ENCODE measurements around the gene LRRC61. TPM values are rescaled to one million over a fixed set of nuclear protein-coding genes. Genes with fewer than 3 reads are reported as not detected.
A peak's percentile ranks its signal among the peaks of the same experiment; 100 is the strongest.
"Not testable (repeated sequence)": the region's sequence is repeated elsewhere in the genome, so short reads cannot be mapped to it uniquely, and the experiment has no call there.

LRRC61 gene, protein sequence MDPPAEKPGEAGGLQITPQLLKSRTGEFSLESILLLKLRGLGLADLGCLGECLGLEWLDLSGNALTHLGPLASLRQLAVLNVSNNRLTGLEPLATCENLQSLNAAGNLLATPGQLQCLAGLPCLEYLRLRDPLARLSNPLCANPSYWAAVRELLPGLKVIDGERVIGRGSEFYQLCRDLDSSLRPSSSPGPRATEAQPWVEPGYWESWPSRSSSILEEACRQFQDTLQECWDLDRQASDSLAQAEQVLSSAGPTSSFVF
- total RNA-seq: 10 to 100 TPM; 26.1 to 27.1 TPM

DNA sequence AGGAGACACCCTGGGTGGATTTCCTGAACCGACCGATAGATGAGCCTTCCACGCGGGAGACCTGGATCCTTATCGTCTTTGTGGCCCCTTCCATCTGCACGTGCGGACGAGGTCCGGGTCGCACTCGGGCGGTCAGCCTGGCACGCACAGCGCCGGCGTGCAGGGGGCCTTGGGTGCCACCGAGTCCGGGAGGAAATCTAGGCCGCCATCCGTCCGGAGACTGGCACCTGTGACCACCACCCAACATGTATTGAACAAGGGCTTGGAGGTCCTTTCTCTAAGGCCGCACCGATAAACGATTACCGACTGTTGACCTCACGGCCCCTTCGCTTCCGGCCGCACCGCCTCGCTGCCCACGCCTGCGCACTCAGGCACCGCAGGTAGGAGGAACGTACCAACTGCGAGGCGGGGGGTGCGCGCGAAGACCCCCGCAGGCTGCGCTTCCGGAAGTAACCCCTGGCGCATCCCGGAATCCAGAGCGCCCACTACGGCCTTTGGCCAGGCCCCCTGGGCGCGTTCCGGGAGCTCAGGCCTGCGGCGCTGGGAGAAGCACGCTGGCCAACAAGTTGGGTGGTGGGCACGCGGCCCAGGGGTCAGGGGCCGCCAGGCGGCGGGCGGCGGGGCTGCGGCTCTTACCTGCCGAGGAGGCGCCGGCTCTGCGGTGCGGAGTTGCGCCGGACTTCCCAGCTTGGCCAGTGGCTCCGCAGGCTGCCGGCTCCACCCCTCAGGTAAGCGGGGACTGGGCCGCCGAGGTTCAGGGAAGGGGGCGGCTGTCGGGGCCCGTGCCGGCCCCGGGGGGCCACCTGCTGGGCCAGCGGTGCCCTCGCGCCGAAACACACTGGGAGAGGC, at the start of gene LRRC61, which contains the start of gene ACTR3C:
Gene LRRC61 (plus strand): TSS at position 523 of the 849 bp plus-strand sequence. CDS start 13,507 bp downstream, outside the sequence.
Gene ACTR3C (minus strand): TSS at position 713 of the 849 bp plus-strand sequence. CDS start 28,249 bp downstream, outside the sequence.
- peak within 1 kb of the TSS; percentile 97 for H3K4me3 Mint-ChIP-seq
- ChIA-PET POLR2A (interaction anchor here (1.0 to 1.8 kb wide), 6 partner anchors 15 to 124 kb away, joined by 3 to 4 read pairs (median 4); partner anchors contain the start of gene REPIN1), CTCF (no interaction called here)
- DNase-seq: peak; percentile 79
- intact Hi-C loops (cut with micrococcal nuclease): loop anchor here (1.0 to 5.0 kb wide), 9 partner anchors 34 to 451 kb away; partner anchors contain the start of genes ATP6V0E2, GIMAP7 and REPIN1
- peak within 1 kb of the TSS; percentile 100 for H3K27ac Mint-ChIP-seq
- no peaks in the 10 kb centered on the region for H3K9me3 Mint-ChIP-seq
- H3K4me1 Mint-ChIP-seq (ENCODE audit: low read depth): peaks cover 59% of the 10 kb centered on the region
- peaks cover 50% of the 10 kb centered on the region for H3K36me3 Mint-ChIP-seq
- H3K27me3 Mint-ChIP-seq: no peaks in the 10 kb centered on the region

DNA sequence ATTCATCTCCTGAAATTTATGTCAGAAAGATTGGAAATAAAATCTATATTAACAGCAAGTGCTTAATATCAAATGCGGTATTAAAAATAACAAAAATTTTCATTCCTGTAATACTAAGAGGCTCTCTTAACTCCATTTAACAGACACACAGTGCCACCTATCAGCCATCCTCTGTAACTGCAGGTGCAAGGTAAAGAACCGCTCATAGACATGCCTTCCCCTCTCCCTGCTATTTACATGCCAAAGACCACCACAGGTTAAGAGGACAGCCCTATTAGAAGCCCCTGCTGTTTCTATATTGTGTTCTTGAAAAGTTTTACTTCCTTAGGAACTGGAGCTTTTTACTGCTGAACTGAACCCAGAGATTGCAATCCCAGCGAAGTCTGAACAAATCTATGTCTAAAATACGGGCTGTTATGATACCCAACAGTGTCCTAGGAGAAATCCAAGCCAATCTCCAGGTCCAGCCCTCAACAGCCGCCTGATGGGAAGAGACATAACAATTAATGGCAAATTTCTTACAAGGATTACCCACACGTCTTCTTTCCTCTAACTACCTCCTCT, 46.9 kb upstream of the LRRC61 start:
- POLR2A ChIA-PET; H3K4me1 Mint-ChIP-seq (ENCODE audit: low read depth); H3K9me3 Mint-ChIP-seq; H3K27me3 Mint-ChIP-seq; CTCF ChIA-PET; H3K4me3 Mint-ChIP-seq; H3K36me3 Mint-ChIP-seq; H3K27ac Mint-ChIP-seq: not testable (repeated sequence)
- intact Hi-C loops (cut with micrococcal nuclease): loop anchor here (5.0 to 10.0 kb wide), 2 partner anchors 224 to 391 kb away; no protein-coding TSS in a partner anchor
- peak; percentile 40 for DNase-seq

DNA sequence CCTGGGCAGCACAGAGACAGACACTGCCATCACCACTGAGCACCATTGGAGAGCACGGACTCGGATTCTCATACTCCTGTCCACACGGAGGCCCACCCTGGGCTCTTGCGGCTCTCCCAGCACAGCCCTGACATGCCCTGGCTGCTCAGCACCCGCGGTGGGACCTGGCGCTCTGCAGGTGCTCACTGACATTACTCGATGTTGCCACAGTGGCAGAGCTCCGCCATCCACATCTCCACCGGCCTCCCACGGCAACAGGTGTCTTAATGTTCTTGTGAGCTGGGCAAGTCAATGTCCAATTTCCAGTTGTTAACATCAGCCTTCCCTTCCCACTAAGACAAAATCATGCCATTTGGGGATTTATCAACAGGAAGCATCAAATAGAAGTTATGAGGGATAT, 44.8 kb upstream of the LRRC61 start:
- H3K9me3 Mint-ChIP-seq; H3K27ac Mint-ChIP-seq; H3K4me1 Mint-ChIP-seq (ENCODE audit: low read depth); H3K27me3 Mint-ChIP-seq; H3K36me3 Mint-ChIP-seq; H3K4me3 Mint-ChIP-seq; CTCF ChIA-PET; POLR2A ChIA-PET; DNase-seq: not testable (repeated sequence)
- intact Hi-C loops (cut with micrococcal nuclease): loop anchor here (5.0 to 10.0 kb wide), 2 partner anchors 226 to 394 kb away; no protein-coding TSS in a partner anchor

DNA sequence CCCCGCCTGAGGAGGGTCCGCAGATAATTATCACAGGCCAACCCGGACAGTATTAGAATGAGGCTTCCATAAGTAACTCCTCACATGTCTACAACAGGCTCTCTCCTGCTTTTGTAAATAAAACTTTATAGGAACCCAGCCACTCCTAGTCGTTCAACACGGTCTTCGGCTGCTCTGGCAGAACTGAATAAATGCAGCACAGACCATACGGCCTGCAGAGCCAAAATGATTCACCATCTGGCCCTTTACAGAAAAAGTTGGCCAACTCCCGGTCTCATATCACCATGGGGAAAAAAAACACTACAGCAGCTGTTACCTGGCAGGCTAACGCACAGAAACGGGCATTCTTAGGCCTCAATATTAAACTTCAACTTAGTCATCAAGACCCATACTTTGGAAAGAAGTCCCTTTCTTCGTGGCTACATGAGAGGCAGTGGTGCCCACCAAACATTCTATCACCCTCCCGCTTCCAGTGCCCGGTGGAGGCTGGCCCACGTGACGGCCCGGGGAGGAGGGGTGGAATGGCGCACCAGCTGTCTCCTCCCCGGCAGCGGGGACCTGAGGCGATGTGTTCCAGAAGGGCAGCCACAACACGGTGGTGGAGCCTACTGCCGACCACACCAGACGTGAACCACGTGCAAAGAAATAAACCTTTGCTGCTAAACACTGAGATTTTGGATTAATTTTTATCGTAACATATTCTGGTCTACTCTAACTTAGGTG, 41.3 kb upstream of the LRRC61 start:
- intact Hi-C loops (cut with micrococcal nuclease); POLR2A ChIA-PET; H3K36me3 Mint-ChIP-seq; H3K4me3 Mint-ChIP-seq; CTCF ChIA-PET; H3K27ac Mint-ChIP-seq; H3K4me1 Mint-ChIP-seq (ENCODE audit: low read depth); DNase-seq; H3K9me3 Mint-ChIP-seq; H3K27me3 Mint-ChIP-seq: not testable (repeated sequence)

DNA sequence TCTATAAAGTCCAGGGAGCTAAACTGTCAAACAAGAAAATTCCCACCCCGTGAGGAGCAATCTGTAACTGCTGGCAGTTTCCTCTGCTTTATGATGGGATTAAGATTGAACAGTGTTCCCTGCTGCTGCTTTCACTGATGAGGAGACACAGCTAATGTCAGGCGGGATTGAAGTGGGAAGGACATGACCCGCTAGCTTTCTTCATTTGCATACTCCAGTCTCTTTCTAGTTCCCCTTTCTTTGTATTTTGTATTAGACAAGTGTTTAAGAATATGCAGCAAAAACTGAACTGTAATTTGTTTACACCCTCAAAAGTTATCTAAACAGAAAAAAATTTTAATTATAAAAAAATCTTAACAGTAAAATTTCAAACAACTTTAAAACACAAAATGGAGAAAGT, 40.0 kb upstream of the LRRC61 start:
- H3K4me1 Mint-ChIP-seq (ENCODE audit: low read depth); H3K27ac Mint-ChIP-seq; CTCF ChIA-PET; DNase-seq; H3K27me3 Mint-ChIP-seq; intact Hi-C loops (cut with micrococcal nuclease); H3K4me3 Mint-ChIP-seq; H3K9me3 Mint-ChIP-seq; POLR2A ChIA-PET; H3K36me3 Mint-ChIP-seq: not testable (repeated sequence)

DNA sequence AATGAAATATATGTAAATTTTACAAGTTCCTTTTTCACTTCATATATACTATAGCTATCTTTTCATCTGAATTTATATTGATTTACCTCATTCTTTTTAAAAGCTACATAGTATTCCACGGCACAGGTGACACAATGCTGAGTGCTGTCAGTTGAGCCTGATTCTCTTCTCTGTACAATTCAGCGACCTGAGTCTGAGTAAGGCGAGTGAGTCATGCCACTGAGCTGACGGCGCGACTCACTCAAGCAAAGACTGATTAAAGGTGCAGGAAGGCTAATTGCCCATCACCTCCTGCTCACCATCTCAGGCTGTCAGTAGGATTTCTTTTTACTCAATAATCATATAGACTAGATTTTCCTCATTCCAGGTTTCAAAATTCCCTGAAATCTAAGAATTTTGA, 39.5 kb upstream of the LRRC61 start:
- H3K27me3 Mint-ChIP-seq; POLR2A ChIA-PET; H3K4me3 Mint-ChIP-seq; H3K9me3 Mint-ChIP-seq; H3K36me3 Mint-ChIP-seq; DNase-seq; CTCF ChIA-PET; intact Hi-C loops (cut with micrococcal nuclease); H3K4me1 Mint-ChIP-seq (ENCODE audit: low read depth); H3K27ac Mint-ChIP-seq: not testable (repeated sequence)

DNA sequence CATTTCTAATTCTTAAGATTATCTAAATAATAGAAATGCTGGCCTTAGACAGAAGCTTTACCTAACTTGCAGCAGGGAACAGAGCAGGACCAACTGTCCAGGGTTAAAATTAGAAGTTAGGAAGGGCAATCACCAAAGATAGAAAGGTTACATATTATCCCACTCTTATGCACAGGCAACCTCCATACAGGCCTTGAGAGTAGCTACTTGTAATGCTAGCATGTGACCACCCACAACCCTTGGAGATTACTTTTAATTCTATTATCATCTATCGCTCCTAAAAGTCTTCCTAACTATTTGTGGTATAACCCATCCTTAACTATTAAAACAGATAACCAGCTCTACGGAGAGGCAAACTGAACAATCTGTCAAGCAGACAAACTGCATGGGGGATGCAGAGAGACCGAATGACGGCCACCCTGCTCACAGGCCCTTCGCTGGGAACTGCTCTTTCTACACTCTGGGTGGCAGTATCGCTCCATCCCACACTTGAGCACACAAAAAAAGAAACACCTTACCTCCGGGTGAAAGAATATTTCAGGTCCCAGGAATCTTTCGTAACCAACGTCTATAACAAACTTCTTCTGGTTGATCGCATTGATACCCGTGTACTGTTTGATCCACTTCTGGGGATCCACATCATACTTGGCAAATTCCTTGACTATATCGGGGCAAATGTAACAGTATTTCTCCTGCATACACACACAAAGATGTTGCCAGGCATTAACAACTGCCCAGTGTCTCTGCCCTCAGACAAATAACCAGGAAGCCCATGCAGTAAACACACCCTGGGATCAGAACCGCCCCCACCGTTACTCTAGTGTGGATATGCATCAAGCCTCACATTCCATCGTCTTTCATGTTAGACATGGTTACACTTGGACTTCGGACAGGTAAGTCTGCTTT, 37.1 kb upstream of the LRRC61 start:
- H3K4me3 Mint-ChIP-seq; POLR2A ChIA-PET; H3K27ac Mint-ChIP-seq; H3K36me3 Mint-ChIP-seq; H3K4me1 Mint-ChIP-seq (ENCODE audit: low read depth); H3K27me3 Mint-ChIP-seq; H3K9me3 Mint-ChIP-seq: not testable (repeated sequence)
- CTCF ChIA-PET: interaction anchor here (0.6 to 1.2 kb wide), 4 partner anchors 28 to 135 kb away, joined by 3 to 6 read pairs (median 4); no protein-coding TSS in a partner anchor
- intact Hi-C loops (cut with micrococcal nuclease): loop anchor here (2.0 kb wide), 1 partner anchor 135 kb away; no protein-coding TSS in a partner anchor
- DNase-seq: peak; percentile 46

DNA sequence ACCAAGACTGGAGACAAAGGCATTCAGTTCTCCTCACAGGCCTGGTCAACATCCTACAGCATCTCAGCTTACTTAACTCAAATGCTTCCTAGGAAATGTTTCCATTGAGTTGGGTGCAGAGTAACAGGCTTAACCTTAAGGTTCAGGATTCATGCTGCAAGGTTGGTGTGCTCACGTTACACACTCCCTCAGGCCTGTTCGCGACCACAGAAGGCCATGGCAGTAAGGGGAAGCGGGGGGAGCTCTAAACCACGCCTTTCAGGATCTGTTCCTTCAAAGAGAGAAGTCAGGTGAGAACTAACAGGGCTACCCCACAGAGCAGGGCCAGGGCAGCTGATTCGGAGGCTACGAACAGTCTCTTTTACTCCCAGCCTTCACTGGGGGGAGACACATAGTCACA, 35.3 kb upstream of the LRRC61 start:
- H3K27me3 Mint-ChIP-seq: not testable (repeated sequence)

DNA sequence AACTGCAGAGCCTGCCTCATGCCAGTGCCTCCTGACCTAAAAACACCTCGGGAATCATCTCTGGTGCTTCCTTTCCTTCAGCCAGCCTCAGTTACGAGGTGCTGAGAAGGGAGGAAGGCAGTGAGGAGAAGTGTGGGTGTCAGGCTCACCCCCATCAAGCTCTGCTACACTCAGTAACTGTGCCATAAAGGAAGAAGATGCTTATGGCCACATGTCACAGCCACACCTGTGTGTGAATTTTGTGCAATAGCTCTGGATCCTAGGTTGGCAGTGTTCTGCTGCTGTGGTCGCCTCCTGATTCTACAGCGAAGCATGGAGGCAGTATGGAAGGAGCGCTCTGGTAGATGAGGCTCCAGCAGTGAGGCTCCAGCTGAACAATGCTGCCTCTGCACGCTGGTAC, 34.3 kb upstream of the LRRC61 start:
- H3K4me1 Mint-ChIP-seq (ENCODE audit: low read depth); POLR2A ChIA-PET; H3K9me3 Mint-ChIP-seq; H3K27ac Mint-ChIP-seq; CTCF ChIA-PET; H3K36me3 Mint-ChIP-seq; H3K27me3 Mint-ChIP-seq; H3K4me3 Mint-ChIP-seq; DNase-seq; intact Hi-C loops (cut with micrococcal nuclease): not testable (repeated sequence)

More for the DNA sequence above, 35.3 kb upstream of the LRRC61 start:
- intact Hi-C loops (cut with micrococcal nuclease): loop anchor here (2.0 kb wide), 1 partner anchor 133 kb away; no protein-coding TSS in a partner anchor
- H3K36me3 Mint-ChIP-seq; H3K4me1 Mint-ChIP-seq (ENCODE audit: low read depth); POLR2A ChIA-PET; H3K9me3 Mint-ChIP-seq; H3K4me3 Mint-ChIP-seq; DNase-seq; H3K27ac Mint-ChIP-seq: not testable (repeated sequence)
- CTCF ChIA-PET: interaction anchor here (0.7 kb wide), 1 partner anchor 77 kb away, joined by 3 read pairs; no protein-coding TSS in a partner anchor

DNA sequence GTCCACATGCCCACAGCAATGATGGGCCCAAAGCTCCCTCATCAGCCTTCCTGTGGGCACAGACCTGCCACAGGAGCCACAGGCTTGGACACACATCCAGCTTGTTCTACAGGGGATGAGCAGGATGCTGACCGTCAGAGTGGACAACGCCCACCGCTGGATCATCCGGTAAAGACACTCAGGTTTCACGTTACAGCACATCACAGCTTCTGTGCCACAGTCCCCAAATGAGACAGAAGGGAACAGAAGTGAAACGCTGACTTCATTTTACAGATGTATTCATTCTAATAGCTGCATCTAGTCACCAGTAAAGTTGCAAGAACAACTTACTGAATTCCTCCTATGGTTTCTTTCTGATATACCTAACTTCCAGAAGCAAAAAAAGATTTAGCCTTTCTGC, 32.8 kb upstream of the LRRC61 start:
- CTCF ChIA-PET: interaction anchor here (0.7 kb wide), 1 partner anchor 18 kb away, joined by 3 read pairs; no protein-coding TSS in a partner anchor

DNA sequence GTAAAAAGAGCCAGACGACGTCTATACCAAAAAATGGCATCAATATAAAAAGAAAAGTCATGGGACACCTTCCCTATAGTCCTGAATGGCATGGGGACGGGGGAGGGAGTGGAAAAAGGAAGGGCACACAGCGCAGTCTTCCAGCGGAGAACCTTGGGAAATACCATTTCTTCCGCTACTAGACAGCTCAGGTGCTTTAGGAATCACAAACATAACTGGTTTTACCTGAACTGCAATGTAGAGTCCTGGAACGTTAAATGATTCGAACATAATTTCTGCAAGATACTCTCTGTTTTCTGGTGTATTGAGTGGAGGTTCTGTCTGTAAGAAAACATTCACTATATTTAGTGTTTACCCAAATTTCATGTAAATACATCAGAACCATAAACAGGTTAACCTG, 28.1 kb upstream of the LRRC61 start:
- H3K4me3 Mint-ChIP-seq; DNase-seq; intact Hi-C loops (cut with micrococcal nuclease); H3K27me3 Mint-ChIP-seq; H3K36me3 Mint-ChIP-seq; CTCF ChIA-PET; H3K4me1 Mint-ChIP-seq (ENCODE audit: low read depth); POLR2A ChIA-PET; H3K9me3 Mint-ChIP-seq; H3K27ac Mint-ChIP-seq: not testable (repeated sequence)

More for the DNA sequence above, 32.8 kb upstream of the LRRC61 start:
- H3K36me3 Mint-ChIP-seq; DNase-seq; H3K27me3 Mint-ChIP-seq; H3K27ac Mint-ChIP-seq; H3K9me3 Mint-ChIP-seq; H3K4me1 Mint-ChIP-seq (ENCODE audit: low read depth); POLR2A ChIA-PET; H3K4me3 Mint-ChIP-seq; intact Hi-C loops (cut with micrococcal nuclease): not testable (repeated sequence)
